Hematopoietic multipotent progenitor cell treated with erythropoietin and hydrocortisone succinate and interleukin-3 and kit ligand, for 17 days (in vitro differentiated cells): ENCODE results near the gene HOXB1.
"Not testable (repeated sequence)": the region's sequence is repeated elsewhere in the genome, so short reads cannot be mapped to it uniquely, and the experiment has no call there.

ENCODE experiments used
- DNase-seq: peaks from one replicate; pipeline ENCODE4 v3.0.0-alpha.2; 2015; ENCODE audit warnings: low spot score

HOXB1 gene

DNA sequence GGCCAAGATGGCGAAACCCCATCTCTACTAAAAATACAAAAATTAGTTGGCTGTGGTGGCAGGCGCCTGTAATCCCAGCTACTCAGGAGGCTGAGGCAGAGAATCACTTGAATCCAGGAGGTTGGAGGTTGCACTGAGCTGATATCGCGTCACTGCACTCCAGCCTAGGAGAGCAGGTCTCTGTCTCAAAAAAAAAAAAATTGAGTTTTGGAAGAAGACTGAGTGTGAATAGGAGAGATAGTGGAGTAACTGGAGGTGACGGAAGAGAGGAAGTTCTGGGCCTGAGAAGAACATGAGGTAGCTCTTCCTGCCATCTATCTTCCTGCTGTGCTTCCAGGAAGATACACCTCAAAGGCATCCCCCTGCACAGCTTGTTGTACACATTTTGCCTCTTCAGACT lies 11.4 kb downstream of the HOXB1 start:
- no peak for DNase-seq

DNA sequence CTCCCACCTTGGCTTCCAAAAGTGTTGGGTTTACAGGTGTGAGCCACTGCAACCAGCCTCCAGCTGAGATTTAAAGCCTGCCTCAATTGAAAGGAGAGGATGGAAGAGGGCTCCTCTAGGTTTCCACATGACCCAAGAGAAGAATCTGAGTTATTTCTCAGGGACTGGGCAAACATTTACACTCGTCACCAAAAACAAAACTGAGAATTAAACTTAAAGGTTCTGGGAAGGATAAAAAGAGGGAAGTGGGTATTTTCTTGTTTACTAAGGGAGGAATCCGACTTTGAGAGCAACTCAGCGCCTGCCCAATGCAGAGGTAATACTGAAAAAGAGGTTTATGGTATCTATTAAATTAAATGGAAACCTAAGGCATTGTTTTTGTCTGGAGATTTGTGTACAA lies 13.3 kb downstream of the HOXB1 start:
- DNase-seq = no peak

DNA sequence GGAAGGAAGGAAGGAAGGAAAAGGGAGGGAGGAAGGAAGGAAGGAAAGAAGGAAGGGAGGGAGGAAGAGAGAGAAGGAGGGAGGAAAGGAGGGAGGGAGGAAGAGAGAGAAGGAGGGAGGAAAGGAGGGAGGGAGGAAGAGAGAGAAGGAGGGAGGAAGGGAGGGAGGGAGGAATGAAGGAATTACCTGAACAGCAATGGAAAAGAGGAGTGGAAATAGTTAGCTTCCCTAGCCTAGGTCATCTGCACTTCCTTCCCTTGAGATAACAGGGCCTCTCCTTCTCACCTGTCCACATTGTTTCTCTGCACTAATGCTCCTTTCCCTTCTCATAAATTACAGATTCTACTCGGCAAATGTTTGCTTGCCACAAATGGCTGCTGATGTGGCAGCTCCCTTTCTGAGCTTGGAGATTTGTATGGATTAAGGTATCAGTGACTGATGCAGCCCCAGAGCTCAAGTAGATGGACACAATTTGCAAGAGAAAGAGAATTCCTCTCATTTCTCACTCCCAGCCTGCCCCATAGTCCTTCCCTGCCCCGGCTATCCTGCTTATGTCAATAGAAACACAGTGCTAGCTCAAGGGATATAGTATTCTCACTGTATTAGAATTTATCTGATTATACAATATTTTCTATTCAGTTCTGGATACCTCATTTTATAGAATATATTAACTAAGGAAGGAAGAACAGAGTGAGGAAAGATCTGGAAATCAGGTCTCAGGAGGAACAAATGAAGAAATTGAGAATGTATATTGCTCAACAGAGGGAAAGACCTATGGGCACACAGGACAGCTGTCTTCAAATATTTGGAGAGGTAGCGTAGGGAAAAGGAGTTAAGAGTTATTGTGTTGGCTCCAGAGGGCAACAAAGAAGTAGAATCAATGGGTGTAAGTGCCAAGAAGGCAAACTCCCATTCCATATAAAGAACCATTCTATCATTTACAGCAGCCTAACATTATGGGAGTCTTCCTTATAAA lies 14.6 kb downstream of the HOXB1 start:
- no peak for DNase-seq

DNA sequence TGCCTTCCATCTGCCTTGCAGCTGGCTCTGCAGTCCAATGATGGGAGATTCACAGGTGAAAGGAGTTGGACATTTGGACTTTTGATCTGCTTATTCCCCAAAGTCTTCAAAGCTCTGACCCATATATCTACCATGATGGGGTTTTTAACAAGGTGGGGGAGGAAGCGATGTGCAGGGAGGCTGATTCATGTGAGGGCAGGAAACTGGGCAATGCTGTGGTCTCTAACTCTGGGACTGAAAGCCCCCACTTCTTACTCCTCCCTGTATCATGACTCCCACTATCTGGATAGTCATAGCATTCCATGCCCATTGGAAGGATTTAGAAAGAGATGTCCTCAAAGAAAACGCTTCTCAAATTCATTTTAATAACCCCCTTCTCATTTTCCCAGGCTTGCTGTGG lies 16.3 kb downstream of the HOXB1 start:
- DNase-seq = no peak

DNA sequence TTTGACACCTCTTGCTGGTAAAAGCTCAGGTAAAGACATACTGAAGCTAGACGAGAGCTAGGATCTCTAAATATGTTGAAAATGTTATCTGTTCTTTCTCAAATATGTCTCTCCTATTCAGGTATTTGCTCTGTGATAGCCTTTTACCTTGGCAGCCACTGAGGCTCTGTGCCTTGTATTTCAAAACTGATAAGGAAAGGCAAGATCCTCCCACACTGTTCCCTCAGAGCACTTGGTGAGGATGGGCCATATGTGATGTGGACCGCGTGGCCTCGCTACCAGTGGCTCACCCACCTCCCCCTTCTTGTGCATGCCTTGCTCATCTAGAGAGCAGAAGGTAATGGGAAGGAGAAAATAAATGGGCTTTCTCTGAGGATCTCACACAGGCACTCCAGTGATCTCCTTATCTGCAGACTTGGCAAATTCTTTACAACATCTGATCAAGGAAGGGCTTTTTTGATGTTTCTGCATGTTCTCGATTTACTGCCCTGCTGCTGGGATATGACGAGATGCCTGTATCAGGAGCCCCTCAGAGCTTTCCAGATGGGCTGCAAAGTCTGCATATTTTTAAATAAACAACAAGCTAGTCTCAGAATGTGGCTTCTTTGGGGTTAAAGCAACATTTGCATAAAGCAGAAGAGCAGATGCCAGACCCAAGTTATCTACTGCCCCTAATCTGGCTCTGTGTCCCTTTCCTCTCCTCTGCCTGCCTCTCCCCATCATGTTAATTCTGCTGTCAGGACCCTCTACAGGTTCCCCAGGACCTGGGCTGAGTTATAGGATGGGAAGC lies 16.9 kb downstream of the HOXB1 start:
- DNase-seq = no peak

DNA sequence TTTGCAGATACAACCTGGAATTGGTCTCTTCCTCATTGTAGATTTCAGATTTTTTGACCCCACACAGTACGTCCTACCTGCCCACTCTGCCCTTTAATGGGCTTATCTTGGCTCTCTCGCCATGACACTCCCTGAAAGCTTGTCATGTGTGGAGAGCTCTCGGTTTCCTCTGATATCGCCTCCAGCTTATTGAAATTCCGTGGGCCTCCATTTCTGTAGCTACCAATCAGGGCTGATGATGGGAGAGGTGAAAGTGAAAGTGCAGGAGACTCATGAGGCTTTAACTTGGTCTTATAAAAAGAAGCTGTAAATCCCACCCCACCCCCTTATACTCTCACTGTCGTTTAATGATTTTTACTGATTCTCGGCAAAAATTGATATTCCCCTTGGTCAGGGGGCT lies 17.7 kb downstream of the HOXB1 start:
- no peak for DNase-seq

DNA sequence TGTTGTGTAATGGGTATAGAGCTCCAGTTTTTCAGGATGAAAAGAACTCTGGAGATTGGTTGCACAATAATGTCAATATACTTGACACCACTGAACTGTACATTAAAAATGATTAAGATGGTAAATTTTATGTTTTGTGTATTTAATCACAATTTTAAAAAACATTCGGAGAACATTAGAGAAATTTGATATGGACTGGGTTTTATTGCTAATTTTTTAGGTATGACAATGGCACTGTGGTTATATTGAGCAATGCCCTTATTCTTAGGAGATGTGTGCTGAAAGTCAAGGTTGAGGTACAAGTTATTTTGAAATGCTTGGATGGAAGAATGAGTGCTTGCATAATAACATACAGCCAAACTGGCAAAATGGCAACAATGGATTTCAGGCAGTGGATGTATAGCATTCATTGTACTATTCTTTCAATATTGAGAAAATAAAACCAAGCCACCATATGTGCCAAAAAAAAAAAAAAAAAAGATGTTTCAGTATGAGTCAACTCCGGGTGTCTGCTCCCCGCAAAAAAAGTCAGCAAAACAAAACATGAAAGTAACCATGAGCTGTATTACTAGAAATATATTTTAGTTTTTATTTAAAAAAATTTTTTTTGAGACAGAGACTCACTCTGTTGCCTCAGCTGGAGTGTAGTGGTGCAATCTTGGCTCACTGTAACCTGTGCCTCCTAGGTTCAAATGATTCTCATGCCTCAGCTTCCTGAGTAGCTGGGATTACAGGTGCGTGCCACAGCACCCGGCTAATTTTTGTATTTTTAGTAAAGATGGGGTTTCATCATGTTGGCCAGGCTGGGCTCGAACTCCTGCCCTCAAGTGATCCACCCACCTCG lies 19.8 kb downstream of the HOXB1 start:
- DNase-seq = no peak

DNA sequence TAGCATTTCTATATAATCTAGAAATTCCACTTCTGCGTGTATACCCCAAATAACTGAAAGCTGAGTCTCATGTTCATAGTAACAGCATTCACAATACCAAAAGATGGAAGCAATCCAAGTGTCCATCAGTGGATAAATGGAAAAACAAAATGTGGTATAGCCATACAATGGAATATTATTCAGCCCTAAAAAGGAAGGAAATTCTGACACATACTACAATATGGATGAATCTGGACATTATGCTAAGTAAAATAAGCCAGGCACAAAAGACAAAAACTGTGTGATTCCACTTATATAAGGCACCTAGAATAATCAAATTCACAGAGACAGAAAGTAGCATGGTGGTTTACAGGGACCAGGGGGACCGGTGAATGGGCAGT lies 20.4 kb downstream of the HOXB1 start:
- no peak for DNase-seq

DNA sequence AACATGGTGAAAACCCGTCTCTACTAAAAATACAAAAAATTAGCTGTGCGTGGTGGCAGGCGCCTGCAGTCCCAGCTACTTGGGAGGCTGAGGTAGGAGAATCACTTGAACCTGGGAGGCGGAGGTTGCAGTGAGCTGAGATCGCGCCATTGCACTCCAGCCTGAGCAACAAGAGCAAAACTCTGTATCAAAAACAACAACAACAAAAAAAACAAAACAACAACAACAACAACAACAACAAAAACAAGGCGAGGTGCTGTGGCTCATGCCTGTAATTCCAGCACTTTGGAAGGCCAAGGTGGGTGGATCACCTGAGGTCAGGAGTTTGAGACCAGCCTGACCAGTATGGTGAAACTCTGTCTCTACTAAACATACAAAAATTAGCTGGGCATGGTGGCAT lies 21.1 kb downstream of the HOXB1 start:
- not testable (repeated sequence) for DNase-seq

DNA sequence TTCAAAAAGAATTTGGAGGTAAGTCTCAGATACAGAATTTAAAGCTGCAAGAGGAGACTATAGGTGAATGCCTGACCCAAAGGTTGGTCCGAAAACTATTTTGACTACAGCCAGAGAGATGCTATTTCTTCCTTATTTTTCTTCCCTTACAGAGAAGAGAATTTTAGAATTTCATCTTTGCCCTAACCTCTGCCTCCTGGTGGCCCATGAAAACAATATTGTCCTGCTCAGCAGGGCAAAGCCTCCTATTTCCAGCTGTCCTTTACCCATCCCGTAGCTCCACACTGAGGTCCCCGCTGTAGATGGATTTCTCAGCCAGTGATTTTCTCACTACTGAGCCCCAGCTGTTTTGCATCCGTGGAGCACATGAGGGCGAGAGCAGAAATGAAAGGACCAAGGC lies 24.6 kb downstream of the HOXB1 start:
- DNase-seq = no peak

DNA sequence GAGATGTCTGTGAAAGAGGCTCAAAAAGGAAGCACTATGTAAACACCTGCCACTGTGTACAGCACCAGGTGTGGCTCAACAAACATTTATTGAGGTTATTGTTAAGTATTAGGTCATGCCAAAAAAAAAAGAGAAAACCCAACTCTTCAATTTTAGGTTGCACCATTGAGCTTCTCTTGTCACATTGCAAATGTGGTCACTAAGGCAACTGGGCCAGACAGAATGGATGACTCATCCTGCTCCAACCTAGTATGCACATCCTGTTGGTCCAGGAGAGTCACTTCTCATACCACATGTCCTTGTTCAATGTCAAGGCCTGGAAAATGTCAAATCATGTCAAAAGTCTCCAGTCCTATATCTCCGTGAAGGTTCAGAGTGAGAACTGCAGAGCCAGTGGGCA lies 25.0 kb downstream of the HOXB1 start:
- DNase-seq = no peak

DNA sequence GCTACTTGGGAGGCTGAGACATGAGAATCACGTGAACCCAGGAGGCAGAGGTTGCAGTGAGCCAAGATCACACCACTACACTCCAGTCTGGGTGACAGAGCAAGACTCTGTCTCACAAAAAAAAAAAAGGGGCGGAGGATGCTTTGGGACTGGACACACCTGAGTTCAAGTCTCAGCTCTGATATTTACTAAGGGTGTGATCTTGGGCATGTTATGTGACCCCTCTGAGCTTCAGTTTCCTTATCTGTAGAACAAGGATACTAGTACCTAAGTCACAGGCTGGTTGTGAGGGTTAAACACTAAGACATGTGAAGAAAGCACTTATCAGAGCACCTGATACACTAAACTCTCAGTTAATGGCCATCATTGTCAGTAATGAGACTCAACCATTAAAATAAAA lies 25.9 kb downstream of the HOXB1 start:
- DNase-seq = no peak

DNA sequence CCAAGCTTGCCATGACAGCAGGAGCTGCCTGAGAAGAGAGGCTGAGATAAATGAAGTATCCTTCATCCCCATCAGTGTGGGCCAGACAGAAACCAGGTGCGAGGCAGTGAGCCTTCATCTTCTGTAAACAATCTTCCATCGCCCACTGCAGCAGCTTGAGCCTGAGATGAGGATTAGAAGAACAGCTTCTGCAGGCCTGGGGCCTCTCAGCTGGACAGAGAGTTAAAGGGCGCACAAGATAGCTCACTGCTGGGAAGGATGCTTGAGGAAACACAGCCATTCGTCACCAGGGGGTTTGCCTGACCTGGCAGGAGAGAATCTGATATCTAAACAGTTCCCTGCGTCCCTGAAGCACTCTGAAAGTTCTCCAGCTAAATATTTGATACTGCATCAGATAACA lies 27.1 kb downstream of the HOXB1 start:
- DNase-seq = no peak

DNA sequence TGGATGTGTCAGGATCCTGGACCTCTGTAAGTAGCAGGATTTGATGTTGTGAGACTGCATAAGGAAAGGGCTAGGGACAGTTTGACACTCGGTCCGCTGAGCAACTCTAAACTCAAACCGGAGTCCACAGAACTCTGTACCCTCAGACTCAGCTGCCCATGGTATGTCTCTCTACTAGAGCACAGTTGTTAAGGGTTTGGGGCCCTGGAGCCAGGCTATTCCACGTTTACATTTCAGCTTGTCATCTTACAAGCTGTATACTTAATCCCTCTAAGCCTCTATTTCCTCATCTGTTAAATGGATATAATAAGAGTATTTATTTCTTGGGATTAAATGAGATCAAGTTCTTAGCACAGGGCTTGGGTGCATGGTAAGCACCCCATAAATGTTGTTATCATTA lies 27.9 kb downstream of the HOXB1 start:
- no peak for DNase-seq

DNA sequence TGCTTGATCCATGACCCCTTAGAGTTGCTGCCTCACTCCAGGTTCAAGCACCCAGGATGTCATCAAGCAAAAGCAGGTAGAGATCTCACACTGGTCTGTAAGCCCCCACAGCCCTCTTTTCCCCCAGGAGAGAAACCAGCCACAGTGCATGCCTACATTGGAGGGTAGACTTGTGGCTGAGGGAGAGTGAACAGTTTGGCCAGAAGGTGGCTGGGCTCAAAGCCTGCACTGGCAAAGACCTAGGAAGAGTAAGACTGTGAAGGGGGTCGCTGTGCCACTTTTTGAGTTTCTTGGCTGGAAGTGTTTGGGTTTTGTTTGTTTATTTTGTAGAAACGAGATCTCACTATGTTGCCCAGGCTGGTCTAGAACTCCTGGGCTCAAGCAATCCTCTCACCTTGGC lies 28.5 kb downstream of the HOXB1 start:
- DNase-seq = no peak

DNA sequence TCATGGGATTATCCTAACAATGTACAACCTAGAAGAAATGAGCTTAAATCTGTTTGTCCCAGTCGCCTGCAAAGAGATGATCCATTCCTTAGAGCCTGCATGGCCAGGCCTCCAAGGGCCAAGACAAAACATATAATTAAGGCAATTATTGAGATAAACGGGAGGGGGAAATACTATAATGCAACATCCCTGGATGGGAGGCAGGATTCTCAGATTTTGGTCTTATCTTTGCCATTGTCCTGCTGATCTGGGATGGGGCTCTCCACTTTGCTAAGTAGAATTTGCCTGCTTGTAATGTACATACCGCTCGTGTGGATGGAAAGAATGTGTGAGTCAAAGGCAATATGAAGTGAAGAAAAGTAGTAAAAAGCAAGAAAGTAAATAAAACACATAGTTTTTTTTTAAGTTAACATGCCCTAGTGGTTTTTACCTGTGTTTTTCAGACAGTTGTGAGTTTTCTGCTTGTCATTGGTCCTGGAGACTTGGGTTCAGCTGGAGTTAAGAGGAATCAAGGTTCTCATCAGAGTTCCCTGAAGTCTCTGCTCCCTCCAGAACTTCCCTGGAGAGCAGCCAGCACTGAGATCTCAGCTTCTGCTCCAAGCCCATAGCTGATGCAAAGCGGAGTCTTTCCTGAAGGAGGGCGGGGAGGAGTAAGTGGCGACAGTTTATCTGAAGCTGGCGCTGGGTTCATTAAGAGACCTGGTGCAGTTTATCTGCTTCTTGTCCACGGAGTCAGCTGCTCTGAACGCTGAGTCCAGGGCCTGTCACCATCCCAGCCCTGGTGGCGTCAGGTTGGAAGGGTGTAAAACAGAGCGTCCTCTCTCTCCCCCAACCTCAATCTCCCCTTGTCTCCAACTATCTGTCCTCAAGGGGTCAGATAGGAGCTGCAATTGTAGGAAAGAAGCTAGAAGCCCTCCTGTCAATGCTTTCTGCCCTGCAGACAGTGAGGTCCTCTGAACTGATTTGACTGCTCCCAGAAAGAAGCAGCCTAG lies 30.1 kb downstream of the HOXB1 start:
- DNase-seq = no peak

DNA sequence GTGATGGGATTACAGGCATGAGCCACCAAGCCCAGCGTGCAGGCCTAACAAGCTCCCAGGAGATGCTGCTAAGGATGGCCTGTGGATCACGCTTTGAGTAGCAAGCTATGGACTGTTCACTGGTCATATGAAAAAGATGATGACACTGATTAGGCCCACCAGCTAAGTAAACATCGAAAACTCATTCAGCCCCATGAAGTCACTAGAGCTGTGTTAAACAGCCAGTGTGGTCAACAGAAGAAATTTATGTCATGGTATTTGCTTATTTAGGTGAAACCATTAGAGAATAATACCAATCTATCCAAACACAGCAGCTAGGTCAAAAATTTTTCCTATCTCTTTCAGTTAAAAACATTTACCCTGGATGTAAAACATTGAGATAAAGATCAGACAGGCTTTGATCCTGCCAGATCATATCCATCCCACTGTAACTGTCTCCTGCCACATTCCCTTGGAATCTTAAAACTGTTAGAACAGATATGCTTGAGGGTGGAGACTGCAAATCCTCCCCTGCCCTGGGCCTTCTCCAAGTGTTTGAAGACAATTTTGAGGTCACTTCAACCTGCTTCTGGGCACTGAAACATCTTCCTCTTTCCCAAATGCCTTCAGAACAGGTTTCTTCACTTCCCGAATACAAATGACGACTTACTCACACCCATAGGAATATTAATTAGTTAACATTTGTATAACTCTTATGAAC lies 30.9 kb downstream of the HOXB1 start:
- DNase-seq = no peak

DNA sequence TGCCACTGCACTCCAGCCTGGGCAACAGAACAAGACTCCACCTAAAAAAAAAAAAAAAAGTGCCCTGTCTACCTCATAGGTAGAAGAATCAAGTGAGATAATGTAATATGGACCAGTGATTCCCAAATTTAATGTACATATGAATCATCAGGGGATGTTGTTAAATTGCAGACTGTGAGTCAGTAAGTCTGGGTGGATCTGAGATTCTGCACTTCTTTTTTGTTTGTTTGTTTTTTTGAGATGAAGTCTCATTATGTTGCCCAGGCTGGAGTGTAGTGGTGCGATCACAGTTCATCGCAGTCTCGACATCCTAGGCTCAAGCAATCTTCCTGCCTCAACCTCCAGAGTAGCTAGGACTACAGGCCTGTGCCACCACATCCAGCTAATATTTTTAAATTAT lies 31.6 kb downstream of the HOXB1 start:
- DNase-seq = no peak

DNA sequence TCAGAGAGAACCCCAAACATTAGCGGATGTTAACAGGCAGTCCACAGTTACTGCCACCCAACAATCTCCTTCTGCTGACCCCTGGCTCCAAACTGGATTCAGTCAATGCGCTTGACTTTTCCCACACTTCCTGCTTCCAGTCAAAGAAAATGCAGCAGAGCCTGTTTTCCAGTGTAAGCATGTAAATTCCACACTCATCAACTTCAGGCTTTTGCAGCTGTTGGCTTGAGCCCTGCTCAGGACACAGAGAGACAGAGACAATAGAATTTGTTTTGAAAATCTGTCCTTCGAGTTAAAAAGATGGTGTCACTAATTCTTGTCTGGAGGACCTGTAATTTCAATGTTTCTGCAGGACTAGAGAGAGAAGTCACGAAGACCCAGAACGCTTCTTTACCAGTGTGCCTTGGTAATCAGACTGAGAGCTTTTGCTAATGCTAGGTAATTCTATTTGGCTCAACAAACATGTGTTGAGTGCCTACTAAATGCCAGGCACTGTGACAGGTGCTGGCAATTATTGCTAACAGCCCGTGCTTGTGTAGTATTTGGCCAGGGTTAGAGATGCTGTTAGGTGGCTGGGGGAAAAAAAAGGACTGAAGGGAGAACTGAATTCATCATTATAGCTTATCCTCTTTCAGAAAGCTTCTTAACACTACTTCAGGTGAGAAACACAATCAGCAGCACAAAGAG lies 32.5 kb downstream of the HOXB1 start:
- DNase-seq = no peak

DNA sequence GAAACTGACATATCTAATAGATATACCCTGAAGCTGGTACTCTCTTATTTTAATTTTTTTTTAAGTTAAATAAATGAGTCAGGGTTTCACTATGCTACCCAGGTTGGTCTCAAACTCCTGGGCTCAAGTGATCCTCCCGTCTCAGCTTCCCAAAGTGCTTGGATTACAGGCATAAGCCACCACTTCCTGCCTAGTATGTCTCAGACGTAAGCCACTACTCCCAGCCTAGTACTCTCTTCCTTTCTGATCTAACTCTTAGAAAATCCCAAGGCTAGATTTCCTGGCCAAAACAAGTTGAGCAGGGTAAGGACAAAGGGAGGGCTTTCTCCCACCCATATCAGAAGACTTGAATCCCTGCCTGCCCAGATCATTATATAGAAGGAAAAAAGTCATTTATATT lies 33.7 kb downstream of the HOXB1 start:
- no peak for DNase-seq
